SK-N-SH treated with all-trans-retinoic acid at 6 μM for 48 hours (cell line): ENCODE data around the gene VPS37C.

Source experiments
- ESRRG ChIP-seq: fragments of 250-450 bp; sonication (Bioruptor Pico); IDR thresholded peaks from 2 replicates; pipeline ENCODE4 v1.6.1; 2021; ENCODE audit warnings: mild to moderate bottlenecking
- RARB ChIP-seq: fragments of 250-450 bp; sonication (Bioruptor Pico); IDR thresholded peaks from 2 replicates; pipeline ENCODE4 v1.8.0; 2021; ENCODE audit warnings: mild to moderate bottlenecking, moderate library complexity
- ZFP30 ChIP-seq: fragments of 450-650 bp; formaldehyde crosslinking; IDR thresholded peaks from 2 replicates; pipeline ENCODE4 v1.5.0; 2022; ENCODE audit warnings: mild to moderate bottlenecking, moderate library complexity
- TF ChIP-seq, protein P1 (sequence below): fragments of 250-450 bp; sonication (Bioruptor Pico); IDR thresholded peaks from 2 replicates; pipeline ENCODE4 v1.8.0; 2020; ENCODE audit warnings: mild to moderate bottlenecking, moderate library complexity, borderline replicate concordance

DNA sequence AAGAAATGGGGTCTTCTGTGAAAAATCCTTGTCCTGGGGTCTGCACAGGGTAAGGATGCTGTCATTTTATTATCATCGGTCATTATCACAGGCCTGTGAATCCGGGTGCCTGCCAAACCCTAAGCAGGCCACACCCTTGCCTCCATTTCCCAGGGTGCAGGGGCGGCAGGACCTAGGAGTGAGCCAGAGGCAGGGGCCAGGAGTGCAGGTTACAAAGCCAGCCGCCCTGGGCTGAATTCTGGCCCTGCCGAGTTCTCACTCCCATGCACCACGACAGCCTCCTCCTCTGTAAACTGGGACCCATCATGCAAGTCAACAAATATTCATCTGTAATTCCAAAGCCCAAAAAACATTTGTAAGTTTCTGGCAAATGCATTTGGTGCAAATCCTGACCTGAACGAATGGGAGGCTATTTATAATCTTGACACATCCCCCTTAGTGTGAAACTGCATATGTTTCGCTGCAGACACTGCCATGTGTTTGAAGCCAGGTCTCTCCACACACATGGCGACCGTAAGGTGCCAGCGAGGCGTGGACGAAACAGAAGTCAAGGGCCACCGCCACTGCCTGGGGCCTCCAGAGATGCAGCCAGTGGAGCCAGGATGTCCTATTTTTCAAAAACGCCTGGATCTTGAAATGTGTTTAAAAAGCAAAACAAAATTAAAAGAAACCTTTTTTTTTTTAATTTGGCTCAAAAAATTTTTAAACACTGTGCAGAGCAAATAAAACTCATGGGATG lies 52.2 kb downstream of the VPS37C start:
- TF ChIP-seq ESRRG (CRISPR knock-in tag) = no peak
- TF ChIP-seq ZFP30 (CRISPR knock-in tag) = no peak
- TF ChIP-seq, protein P1, sequence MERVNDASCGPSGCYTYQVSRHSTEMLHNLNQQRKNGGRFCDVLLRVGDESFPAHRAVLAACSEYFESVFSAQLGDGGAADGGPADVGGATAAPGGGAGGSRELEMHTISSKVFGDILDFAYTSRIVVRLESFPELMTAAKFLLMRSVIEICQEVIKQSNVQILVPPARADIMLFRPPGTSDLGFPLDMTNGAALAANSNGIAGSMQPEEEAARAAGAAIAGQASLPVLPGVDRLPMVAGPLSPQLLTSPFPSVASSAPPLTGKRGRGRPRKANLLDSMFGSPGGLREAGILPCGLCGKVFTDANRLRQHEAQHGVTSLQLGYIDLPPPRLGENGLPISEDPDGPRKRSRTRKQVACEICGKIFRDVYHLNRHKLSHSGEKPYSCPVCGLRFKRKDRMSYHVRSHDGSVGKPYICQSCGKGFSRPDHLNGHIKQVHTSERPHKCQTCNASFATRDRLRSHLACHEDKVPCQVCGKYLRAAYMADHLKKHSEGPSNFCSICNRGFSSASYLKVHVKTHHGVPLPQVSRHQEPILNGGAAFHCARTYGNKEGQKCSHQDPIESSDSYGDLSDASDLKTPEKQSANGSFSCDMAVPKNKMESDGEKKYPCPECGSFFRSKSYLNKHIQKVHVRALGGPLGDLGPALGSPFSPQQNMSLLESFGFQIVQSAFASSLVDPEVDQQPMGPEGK (CRISPR knock-in tag) = no peak
- TF ChIP-seq RARB = no peak
